Jurkat, Clone E6-1 (cell line): Measurements from ENCODE around the gene LRFN4.

ENCODE experiments used
- DNase-seq: peaks from one replicate; pipeline ENCODE4 v3.0.0-alpha.2; 2011; ENCODE audit warnings: low read depth, low spot score
- H3K4me3 ChIP-seq: 2 replicates; pipeline ENCODE4 v1.5.1; 2011; ENCODE audit warnings: mild to moderate bottlenecking, low read length, control low read depth, moderate library complexity

Gene LRFN4

GRCh38 chr11:66867425-66868040 is 10.7 kb downstream of the LRFN4 start:
- no peak overlapping the region for H3K4me3 ChIP-seq
- DNase-seq, result no peak

- no peak for DNase-seq
- H3K4me3 ChIP-seq, result no peak overlapping the region
Observed at GRCh38 chr11:66868082-66868725, 11.3 kb downstream of the LRFN4 start.

GRCh38 chr11:66868726-66869566 is 12.1 kb downstream of the LRFN4 start:
- peak; percentile 63 for DNase-seq
- H3K4me3 ChIP-seq, result no peak overlapping the region

GRCh38 chr11:66869567-66869870 is 12.7 kb downstream of the LRFN4 start:
- DNase-seq, result no peak
- no peak overlapping the region for H3K4me3 ChIP-seq

DNA sequence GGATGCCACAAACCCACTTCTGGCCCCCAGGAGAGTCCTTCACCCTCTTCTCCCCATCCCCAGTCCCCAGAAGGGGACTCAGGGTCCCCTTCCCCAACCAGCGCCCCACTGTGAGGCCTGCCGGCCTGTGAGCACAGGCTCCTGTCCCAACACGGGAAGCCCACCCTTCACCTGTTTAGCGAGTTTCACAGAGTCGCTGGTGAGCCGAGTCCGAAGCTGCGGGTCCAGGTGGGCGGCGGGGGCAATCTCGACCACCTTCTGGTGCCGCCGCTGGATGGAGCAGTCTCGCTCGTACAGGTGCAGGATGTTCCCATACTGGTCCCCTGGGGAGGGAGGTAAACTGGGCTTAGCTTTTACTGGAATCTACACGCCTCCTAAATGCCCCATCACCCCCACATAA is 13.3 kb downstream of the LRFN4 start:
- no peak overlapping the region for H3K4me3 ChIP-seq
- no peak for DNase-seq

- no peak for DNase-seq
- no peak overlapping the region for H3K4me3 ChIP-seq
Observed at GRCh38 chr11:66870616-66871520, 14.0 kb downstream of the LRFN4 start.

- no peak overlapping the region for H3K4me3 ChIP-seq
- DNase-seq, result no peak
Observed at GRCh38 chr11:66871521-66871901, 14.6 kb downstream of the LRFN4 start.

DNA sequence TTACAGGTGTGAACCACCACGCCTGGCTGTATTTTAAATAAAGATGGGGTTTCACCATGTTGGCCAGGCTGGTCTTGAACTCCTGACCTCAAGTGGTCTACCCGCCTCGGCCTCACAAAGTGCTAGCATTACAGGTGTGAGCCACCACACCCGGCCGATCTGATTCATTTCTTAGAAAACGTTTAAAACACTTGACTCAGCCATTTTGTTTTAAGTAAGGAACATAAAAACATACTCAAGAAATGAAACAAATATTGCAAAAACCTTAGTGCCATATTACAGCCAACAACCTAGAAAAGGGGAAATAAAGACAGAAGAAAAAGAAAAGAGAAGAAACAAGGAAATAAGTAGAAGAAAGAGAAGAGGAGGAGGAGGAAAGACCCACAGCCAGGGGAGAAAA is 17.4 kb downstream of the LRFN4 start:
- DNase-seq, result no peak
- H3K4me3 ChIP-seq, result no peak overlapping the region

DNA sequence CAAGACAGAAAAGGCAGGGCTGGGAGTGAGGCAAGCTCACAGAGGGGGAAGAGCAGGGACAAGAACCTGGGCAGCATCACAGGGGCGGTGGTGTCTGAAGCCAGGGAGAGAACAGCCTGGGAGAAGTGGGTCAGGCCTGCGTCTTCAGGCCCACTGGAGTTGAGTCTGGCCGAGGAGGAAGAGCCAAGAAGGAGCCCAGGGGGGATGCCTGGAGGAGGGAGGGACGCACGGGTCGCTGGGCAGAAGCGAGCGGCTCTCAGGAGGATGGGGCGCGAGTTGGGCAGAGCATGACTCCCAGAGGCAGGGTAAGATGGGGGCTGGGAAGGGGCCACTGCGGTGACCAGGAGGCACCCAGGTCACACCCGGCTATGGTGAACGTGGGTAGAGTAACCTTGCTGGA is 18.5 kb downstream of the LRFN4 start:
- H3K4me3 ChIP-seq, result no peak overlapping the region
- DNase-seq, result no peak

GRCh38 chr11:66877588-66878385 is 20.9 kb downstream of the LRFN4 start:
- DNase-seq, result no peak
- no peak overlapping the region for H3K4me3 ChIP-seq

DNA sequence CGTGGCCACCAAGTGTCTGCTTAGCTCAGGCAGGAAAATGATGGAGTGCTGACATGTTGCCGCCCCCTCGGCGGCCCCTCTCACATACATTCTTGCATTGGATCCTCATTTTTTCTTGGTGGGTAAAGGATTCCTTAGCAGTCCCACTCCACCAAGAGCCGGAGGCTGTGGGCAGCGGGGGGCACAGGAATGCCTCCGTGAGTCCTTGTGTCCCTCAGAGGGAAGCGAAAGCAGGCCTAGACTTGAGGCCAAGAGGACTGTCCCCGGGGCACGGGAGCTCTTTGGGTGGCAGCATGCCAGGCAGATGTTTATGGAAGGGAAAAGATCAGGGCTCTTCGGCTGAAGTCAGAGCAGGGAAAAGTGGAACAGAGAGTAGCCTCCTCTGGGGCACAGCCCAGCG is 21.6 kb downstream of the LRFN4 start:
- no peak for DNase-seq
- no peak overlapping the region for H3K4me3 ChIP-seq

- no peak overlapping the region for H3K4me3 ChIP-seq
- no peak for DNase-seq
Observed at GRCh38 chr11:66879000-66879399, 22.1 kb downstream of the LRFN4 start.

GRCh38 chr11:66879583-66879982 is 22.7 kb downstream of the LRFN4 start:
- H3K4me3 ChIP-seq, result no peak overlapping the region
- DNase-seq, result no peak

DNA sequence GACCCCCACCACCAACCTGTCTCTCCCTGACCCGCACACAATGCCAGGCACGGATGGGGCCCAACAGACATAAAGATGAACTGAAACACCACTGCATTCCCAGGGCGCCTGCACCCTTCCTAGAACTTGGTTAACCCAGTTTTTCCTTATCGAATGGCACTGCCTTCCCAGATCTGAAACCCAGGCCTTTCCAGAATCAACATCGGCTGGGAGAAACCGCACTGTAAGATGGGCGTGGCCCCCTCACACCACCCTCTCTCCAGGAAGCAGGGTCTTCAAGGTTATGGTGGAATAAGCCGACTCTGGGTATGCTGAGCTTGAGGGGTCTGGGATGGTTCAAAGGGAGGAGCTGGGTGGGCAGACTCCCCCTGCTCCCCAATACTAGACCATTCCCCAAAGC is 23.1 kb downstream of the LRFN4 start:
- no peak overlapping the region for H3K4me3 ChIP-seq
- no peak for DNase-seq

DNA sequence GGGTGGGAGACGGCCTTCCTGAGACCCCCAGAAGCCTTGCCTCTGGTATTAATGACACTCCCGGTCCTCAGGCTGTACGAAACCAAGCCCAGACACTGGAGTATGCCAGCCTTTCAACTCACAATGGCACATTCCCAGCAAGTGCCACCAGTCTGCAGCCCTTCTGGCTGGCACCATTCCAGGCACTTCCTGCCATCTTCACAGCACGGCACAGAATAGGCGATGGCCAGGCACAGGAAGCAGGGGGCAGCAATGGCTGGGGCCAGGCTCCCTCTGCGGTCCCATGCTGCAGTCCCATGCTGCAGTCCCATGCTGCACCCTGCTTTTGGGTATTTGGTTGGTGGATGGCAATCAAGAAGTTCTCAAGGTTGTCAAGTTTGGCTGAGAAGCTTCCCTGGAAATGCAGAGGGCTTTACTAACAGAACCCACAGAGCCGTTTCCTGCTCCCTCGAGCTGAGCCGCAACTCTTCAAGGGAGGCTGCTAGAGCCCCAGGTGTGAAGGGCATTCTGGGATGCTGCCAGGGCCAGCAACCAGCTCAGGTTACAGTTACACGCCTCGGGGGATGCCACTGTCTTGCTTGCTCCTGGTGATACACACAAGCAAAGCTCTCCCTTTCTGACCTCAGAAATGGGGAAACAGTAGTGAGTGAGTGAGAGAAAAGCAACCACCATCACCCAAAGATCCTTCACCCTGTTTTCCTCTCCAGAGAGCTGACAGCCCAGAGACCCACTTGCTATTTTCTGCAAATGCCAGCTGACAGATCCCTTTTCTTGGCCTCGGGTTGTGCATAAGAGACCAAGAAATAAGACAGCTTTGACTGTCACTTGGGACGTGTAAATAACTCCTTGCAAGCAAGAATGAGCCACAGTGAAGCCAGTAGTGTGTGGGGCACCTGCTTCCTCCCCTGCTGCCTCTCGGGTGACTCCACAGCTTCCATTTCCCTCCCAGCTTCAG is 23.9 kb downstream of the LRFN4 start:
- DNase-seq, result peak; percentile 86
- H3K4me3 ChIP-seq, result peak overlapping the region; percentile 27

GRCh38 chr11:66881451-66881835 is 24.6 kb downstream of the LRFN4 start:
- DNase-seq, result no peak
- no peak overlapping the region for H3K4me3 ChIP-seq

DNA sequence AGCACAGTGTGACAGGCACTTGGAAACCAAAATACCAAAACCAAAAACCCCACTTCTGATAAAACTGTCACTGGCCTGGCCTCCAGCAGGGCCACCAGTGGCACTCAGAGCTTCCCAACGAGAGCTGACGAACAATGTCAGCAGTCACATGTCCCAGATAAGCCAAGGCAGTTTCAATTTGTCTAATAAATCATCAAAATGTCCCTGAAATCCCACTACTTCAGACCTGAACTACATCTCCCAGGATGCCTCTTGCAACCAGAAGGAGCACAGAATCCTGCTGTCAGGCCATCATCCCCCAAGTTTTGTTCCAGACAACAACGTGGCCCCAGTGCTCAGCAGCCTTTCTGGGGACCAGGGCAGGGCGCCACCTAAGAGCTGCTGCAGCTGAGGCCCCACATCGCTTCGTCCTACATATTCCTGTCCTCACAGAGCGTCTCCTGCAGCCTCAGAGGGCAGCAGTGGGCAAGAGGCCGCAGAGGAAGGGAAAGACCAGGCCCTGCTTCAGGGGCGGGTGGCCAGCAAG is 25.1 kb downstream of the LRFN4 start:
- H3K4me3 ChIP-seq, result no peak overlapping the region
- DNase-seq, result no peak
